Naive thymus-derived CD4-positive, alpha-beta T cell (primary cell): ENCODE data around the gene AMBN. TPM values are rescaled to one million over a fixed set of nuclear protein-coding genes. Genes with fewer than 3 reads are reported as not detected.

Experiments used
- ATAC-seq: fragments of 150-1000 bp; cut with Tn5 transposase; 2 replicates; pipeline ENCODE4 v1.10.0; 2021; ENCODE audit warnings: mild to moderate bottlenecking, moderate library complexity
- CTCF ChIA-PET: fragments of 350-600 bp; sonication (Branson Sonifier 250); formaldehyde crosslinking; loops from one replicate; lab custom pipeline; 2021; ENCODE audit warnings: antibody characterized with exemption; lab: Charles Lee
- POLR2A ChIA-PET: fragments of 350-600 bp; sonication (Branson Sonifier 250); formaldehyde crosslinking; loops from one replicate; lab custom pipeline; 2021; ENCODE audit warnings: antibody characterized with exemption, inconsistent platforms; lab: Charles Lee
- DNase-seq, 9 donors: peaks; one replicate each; pipeline versions ENCODE4 v3.0.0 to v3.0.0-alpha.2; 2020 to 2022; ENCODE audit warnings: mixed read lengths in 1 of 9
- H3K27ac ChIP-seq: one replicate; pipeline ENCODE4 v1.7.0; 2013; ENCODE audit warnings: mild to moderate bottlenecking, low read depth, low read length, moderate library complexity
- H3K27me3 ChIP-seq, 2 donors: one replicate each; pipeline ENCODE4 v1.7.0; 2013; ENCODE audit warnings: low read length in 2 of 2, mild to moderate bottlenecking in 2 of 2, moderate library complexity in 2 of 2; ENCODE audit not compliant: control insufficient read depth in 2 of 2, insufficient read depth in 2 of 2
- H3K36me3 ChIP-seq, 3 experiments: 1 replicate in 2 of 3; 2 replicates in 1 of 3; pipeline ENCODE4 v1.7.0; 2013; ENCODE audit warnings: low read length in 3 of 3, mild to moderate bottlenecking in 3 of 3, moderate library complexity in 1 of 3; ENCODE audit not compliant: insufficient read depth in 3 of 3, control insufficient read depth in 2 of 3
- H3K4me1 ChIP-seq, 2 donors: one replicate each; pipeline ENCODE4 v1.7.0; 2013; ENCODE audit warnings: low read length in 2 of 2, mild to moderate bottlenecking in 2 of 2, moderate library complexity in 1 of 2; ENCODE audit not compliant: control insufficient read depth in 2 of 2, insufficient read depth in 2 of 2
- H3K4me3 ChIP-seq: 2 replicates; pipeline ENCODE4 v1.7.0; 2013; ENCODE audit warnings: mild to moderate bottlenecking, low read length
- H3K9me3 ChIP-seq, 3 experiments: 1 replicate in 2 of 3; 2 replicates in 1 of 3; pipeline ENCODE4 v1.7.0; 2013; ENCODE audit warnings: low read length in 3 of 3; ENCODE audit not compliant: control insufficient read depth in 2 of 3
- H3K27ac Mint-ChIP-seq, 9 donors: one replicate each; pipeline ENCODE4 v1.8.0; 2020 to 2022; ENCODE audit warnings: mixed read lengths in 9 of 9, mild to moderate bottlenecking in 8 of 9, moderate library complexity in 5 of 9, inconsistent platforms in 2 of 9
- H3K27me3 Mint-ChIP-seq, 5 donors: one replicate each; pipeline ENCODE4 v1.8.0; 2021 to 2022; ENCODE audit warnings: mixed read lengths in 5 of 5, mild to moderate bottlenecking in 1 of 5
- H3K36me3 Mint-ChIP-seq, 5 donors: one replicate each; pipeline ENCODE4 v1.8.0; 2020 to 2022; ENCODE audit warnings: mixed read lengths in 5 of 5, mild to moderate bottlenecking in 3 of 5, inconsistent platforms in 1 of 5
- H3K4me1 Mint-ChIP-seq, 7 donors: one replicate each; pipeline ENCODE4 v1.8.0; 2020 to 2022; ENCODE audit warnings: mixed read lengths in 7 of 7, mild to moderate bottlenecking in 3 of 7, inconsistent platforms in 1 of 7
- H3K4me3 Mint-ChIP-seq, 10 donors: one replicate each; pipeline ENCODE4 v1.8.0; 2020 to 2022; ENCODE audit warnings: mild to moderate bottlenecking in 10 of 10, mixed read lengths in 10 of 10, moderate library complexity in 6 of 10, inconsistent platforms in 2 of 10
- H3K9me3 Mint-ChIP-seq, 11 donors: one replicate each; pipeline ENCODE4 v1.8.0; 2020 to 2022; ENCODE audit warnings: mixed read lengths in 11 of 11, mild to moderate bottlenecking in 4 of 11, inconsistent platforms in 1 of 11, moderate library complexity in 1 of 11
- intact Hi-C, 2 donors: fragments of 100-400 bp; cut with micrococcal nuclease; formaldehyde crosslinking; loops; one replicate each; pipeline ENCODE4 v1.15.1; 2023
- polyA plus RNA-seq, 2 donors: library from polyadenylated mRNA; unstranded; fragments of 300-500 nt; fragmentation: Illumina TruSeq; gene quantifications; one replicate each; pipeline ENCODE4 v1.2.3, GENCODE V29; 2021
- total RNA-seq, 6 experiments: library from RNA in 5 of 6; stranded (reverse) in 5 of 6; gene quantifications; 1 replicate in 5 of 6; 2 replicates in 1 of 6; pipeline ENCODE4 v1.2.3 and lab custom pipeline; 2021 to 2026

AMBN gene
- total and polyA plus RNA-seq, 7 experiments from 2014 or later, result not detected

GRCh38 chr4:70619288-70619687 lies 27.2 kb downstream of the AMBN start:
- H3K4me1 ChIP-seq, result no peaks in the 10 kb centered on the region
- intact Hi-C loops, result no loop called here
- DNase-seq (peak in 4 of 9 donors; percentile 20 to 58 (median 42)), ATAC-seq (no peak)
- POLR2A ChIA-PET, result no interaction called here
- Mint-ChIP-seq H3K4me3 (no peak overlapping the region), H3K27me3 (peaks cover 0 to 6% (median 0%) of the 10 kb centered on the region in 5 donors), H3K36me3 (no peaks in the 10 kb centered on the region), H3K27ac (no peak overlapping the region), H3K9me3 (peaks cover 0 to 2% (median 0%) of the 10 kb centered on the region in 11 donors), H3K4me1 (peaks cover 0 to 4% (median 0%) of the 10 kb centered on the region in 7 donors)
- H3K4me3 ChIP-seq, result no peak overlapping the region
- CTCF ChIA-PET, result no interaction called here
- H3K27me3 ChIP-seq, result no peaks in the 10 kb centered on the region
- H3K36me3 ChIP-seq, result no peaks in the 10 kb centered on the region
- H3K9me3 ChIP-seq, result no peaks in the 10 kb centered on the region
- H3K27ac ChIP-seq, result no peak overlapping the region

- no peaks in the 10 kb centered on the region for H3K36me3 Mint-ChIP-seq
- Histone ChIP-seq H3K4me3 (no peak overlapping the region), H3K4me1 (no peaks in the 10 kb centered on the region), H3K27me3 (no peaks in the 10 kb centered on the region), H3K9me3 (no peaks in the 10 kb centered on the region), H3K36me3 (no peaks in the 10 kb centered on the region), H3K27ac (no peak overlapping the region)
- CTCF ChIA-PET, result no interaction called here
- H3K27me3 Mint-ChIP-seq, result peaks cover 0 to 5% (median 0%) of the 10 kb centered on the region in 5 donors
- intact Hi-C loops, result loop anchor here in 1 of 2 donors (10.0 kb wide), 2 partner anchors 115 to 385 kb away; no protein-coding TSS in a partner anchor
- ATAC-seq, result no peak
- peak in 1 of 9 donors; percentile 49 for DNase-seq
- H3K27ac Mint-ChIP-seq, result no peak overlapping the region
- H3K9me3 Mint-ChIP-seq, result peaks cover 0 to 2% (median 0%) of the 10 kb centered on the region in 11 donors
- no peak overlapping the region for H3K4me3 Mint-ChIP-seq
- POLR2A ChIA-PET, result no interaction called here
- H3K4me1 Mint-ChIP-seq, result peaks cover 0 to 4% (median 0%) of the 10 kb centered on the region in 7 donors
Observed at GRCh38 chr4:70619778-70620177, 27.7 kb downstream of the AMBN start.

GRCh38 chr4:70623323-70623722 lies 31.3 kb downstream of the AMBN start:
- no peaks in the 10 kb centered on the region for H3K36me3 ChIP-seq
- H3K9me3 Mint-ChIP-seq, result peaks cover 0 to 2% (median 0%) of the 10 kb centered on the region in 11 donors
- POLR2A ChIA-PET, result interaction anchor here (1.0 kb wide), 1 partner anchor 80 kb away, joined by 3 read pairs; no protein-coding TSS in a partner anchor
- peaks cover 0 to 4% (median 0%) of the 10 kb centered on the region in 7 donors for H3K4me1 Mint-ChIP-seq
- CTCF ChIA-PET, result no interaction called here
- no peaks in the 10 kb centered on the region for H3K27me3 ChIP-seq
- no peak overlapping the region for H3K4me3 Mint-ChIP-seq
- no peaks in the 10 kb centered on the region for H3K27me3 Mint-ChIP-seq
- DNase-seq (peak in 6 of 9 donors; percentile 7 to 60 (median 30)), ATAC-seq (no peak)
- H3K27ac Mint-ChIP-seq, result peak overlapping the region in 1 of 9 donors; percentile 14
- H3K4me3 ChIP-seq, result no peak overlapping the region
- intact Hi-C loops, result loop anchor here in 1 of 2 donors (10.0 kb wide), 2 partner anchors 111 to 381 kb away; no protein-coding TSS in a partner anchor
- no peaks in the 10 kb centered on the region for H3K36me3 Mint-ChIP-seq
- no peak overlapping the region for H3K27ac ChIP-seq
- no peaks in the 10 kb centered on the region for H3K9me3 ChIP-seq
- H3K4me1 ChIP-seq, result no peaks in the 10 kb centered on the region

- Histone ChIP-seq H3K27ac (no peak overlapping the region), H3K4me3 (no peak overlapping the region), H3K4me1 (no peaks in the 10 kb centered on the region), H3K36me3 (no peaks in the 10 kb centered on the region), H3K9me3 (no peaks in the 10 kb centered on the region), H3K27me3 (no peaks in the 10 kb centered on the region)
- peaks cover 0 to 2% (median 0%) of the 10 kb centered on the region in 11 donors for H3K9me3 Mint-ChIP-seq
- no peak for ATAC-seq
- no peaks in the 10 kb centered on the region for H3K36me3 Mint-ChIP-seq
- no peaks in the 10 kb centered on the region for H3K27me3 Mint-ChIP-seq
- H3K4me1 Mint-ChIP-seq, result peaks cover 0 to 6% (median 4%) of the 10 kb centered on the region in 7 donors
- peak in 1 of 9 donors; percentile 18 for DNase-seq
- intact Hi-C loops, result loop anchor here in 1 of 2 donors (2.0 to 10.0 kb wide), 3 partner anchors 64 to 380 kb away; partner anchors contain the start of gene UTP3
- H3K4me3 Mint-ChIP-seq, result no peak overlapping the region
- ChIA-PET CTCF (no interaction called here), POLR2A (interaction anchor here (1.0 kb wide), 1 partner anchor 79 kb away, joined by 3 read pairs; no protein-coding TSS in a partner anchor)
- H3K27ac Mint-ChIP-seq, result no peak overlapping the region
Observed at GRCh38 chr4:70624226-70624793, 32.3 kb downstream of the AMBN start.

GRCh38 chr4:70627620-70628019 lies 35.6 kb downstream of the AMBN start:
- DNase-seq, result no peak
- no peaks in the 10 kb centered on the region for H3K9me3 ChIP-seq
- Mint-ChIP-seq H3K36me3 (no peaks in the 10 kb centered on the region), H3K27me3 (peaks cover 0 to 14% (median 0%) of the 10 kb centered on the region in 5 donors), H3K9me3 (no peaks in the 10 kb centered on the region), H3K4me1 (peaks cover 0 to 6% (median 4%) of the 10 kb centered on the region in 7 donors), H3K4me3 (no peak overlapping the region), H3K27ac (no peak overlapping the region)
- H3K4me3 ChIP-seq, result no peak overlapping the region
- H3K27me3 ChIP-seq, result no peaks in the 10 kb centered on the region
- CTCF ChIA-PET, result interaction anchor here (2.3 kb wide), 1 partner anchor 25 kb away, joined by 6 read pairs; no protein-coding TSS in a partner anchor
- POLR2A ChIA-PET, result no interaction called here
- intact Hi-C loops, result loop anchor here in 1 of 2 donors (10.0 kb wide), 2 partner anchors 107 to 377 kb away; no protein-coding TSS in a partner anchor
- ATAC-seq, result no peak
- H3K27ac ChIP-seq, result no peak overlapping the region
- H3K36me3 ChIP-seq, result no peaks in the 10 kb centered on the region
- H3K4me1 ChIP-seq, result no peaks in the 10 kb centered on the region

GRCh38 chr4:70628444-70628843 lies 36.4 kb downstream of the AMBN start, which contains the start of gene ENAM:
ENAM (plus strand) TSS chr4:70628744; CDS start chr4:70629501, 757 bp downstream.
- POLR2A ChIA-PET, result no interaction called here

More at GRCh38 chr4:70628444-70628843, 36.4 kb downstream of the AMBN start, which contains the start of gene ENAM:
- Mint-ChIP-seq H3K27me3 (peaks cover 0 to 16% (median 5%) of the 10 kb centered on the region in 5 donors), H3K9me3 (no peaks in the 10 kb centered on the region), H3K4me1 (peaks cover 0 to 6% (median under 1%) of the 10 kb centered on the region in 7 donors), H3K27ac (peak within 1 kb of the TSS in 3 of 9 donors; percentile 3 to 18 (median 8)), H3K4me3 (no peak within 1 kb of the TSS), H3K36me3 (no peaks in the 10 kb centered on the region)
- Histone ChIP-seq H3K4me3 (no peak within 1 kb of the TSS), H3K27ac (no peak within 1 kb of the TSS), H3K27me3 (no peaks in the 10 kb centered on the region), H3K4me1 (no peaks in the 10 kb centered on the region), H3K9me3 (no peaks in the 10 kb centered on the region), H3K36me3 (no peaks in the 10 kb centered on the region)
- ATAC-seq, result no peak
- intact Hi-C loops, result loop anchor here in 1 of 2 donors (10.0 kb wide), 2 partner anchors 106 to 376 kb away; no protein-coding TSS in a partner anchor
- CTCF ChIA-PET, result interaction anchor here (0.5 to 2.3 kb wide), 2 partner anchors 24 to 68 kb away, joined by 3 to 6 read pairs; no protein-coding TSS in a partner anchor
- DNase-seq, result no peak
